CD14-positive monocyte (primary cell): ENCODE data around the gene CHST11. TPM values are rescaled to one million over a fixed set of nuclear protein-coding genes. Genes with fewer than 3 reads are reported as not detected.

Experiments used
- DNase-seq, 3 donors: peaks; one replicate each; pipeline ENCODE4 v3.0.0-alpha.2; 2011 to 2022
- H2AFZ ChIP-seq: 2 replicates; pipeline ENCODE4 v1.6.0; 2012; ENCODE audit warnings: mild to moderate bottlenecking, low read depth, low read length, inconsistent platforms; ENCODE audit not compliant: insufficient read depth, poor library complexity, severe bottlenecking
- H3K27ac ChIP-seq, 2 donors: 1 replicate in 1 of 2; 2 replicates in 1 of 2; pipeline ENCODE4 v1.5.1; 2012 to 2013; ENCODE audit warnings: low read length in 2 of 2, control low read depth in 1 of 2, inconsistent platforms in 1 of 2, low read depth in 1 of 2, mild to moderate bottlenecking in 1 of 2
- H3K27me3 ChIP-seq, 2 donors: one replicate each; pipeline versions ENCODE4 v1.6.0 to v1.6.1; 2011 to 2013; ENCODE audit warnings: low read length in 2 of 2; ENCODE audit not compliant: control insufficient read depth in 2 of 2, insufficient read depth in 2 of 2
- H3K36me3 ChIP-seq, 2 donors: replicated peaks in 1 of 2; 1 replicate in 1 of 2; 2 replicates in 1 of 2; pipeline versions ENCODE4 v1.5.1 to v1.6.1; 2012 to 2013; ENCODE audit warnings: low read length in 2 of 2, control low read depth in 1 of 2, inconsistent platforms in 1 of 2, mild to moderate bottlenecking in 1 of 2; ENCODE audit not compliant: insufficient read depth in 2 of 2, control insufficient read depth in 1 of 2
- H3K4me1 ChIP-seq, 2 donors: 1 replicate in 1 of 2; 2 replicates in 1 of 2; pipeline versions ENCODE4 v1.5.1 to v1.6.1; 2012 to 2013; ENCODE audit warnings: low read length in 2 of 2, control low read depth in 1 of 2, inconsistent platforms in 1 of 2, mild to moderate bottlenecking in 1 of 2, moderate library complexity in 1 of 2; ENCODE audit not compliant: insufficient read depth in 2 of 2, control insufficient read depth in 1 of 2
- H3K4me2 ChIP-seq: replicated peaks from 2 replicates; pipeline ENCODE3; 2012; ENCODE audit warnings: low read length, moderate library complexity, mild to moderate bottlenecking; ENCODE audit not compliant: poor library complexity, severe bottlenecking; ENCODE audit errors: extremely low read depth
- H3K4me3 ChIP-seq, 3 experiments: fragments of 200-600 bp in 1 of 3; sonication (generic) in 1 of 3; replicated peaks in 1 of 3; 1 replicate in 2 of 3; 2 replicates in 1 of 3; pipeline ENCODE4 v1.5.1; 2011 to 2013; ENCODE audit warnings: low read length in 3 of 3, mild to moderate bottlenecking in 3 of 3, control low read depth in 2 of 3, low read depth in 2 of 3, inconsistent platforms in 1 of 3, moderate library complexity in 1 of 3
- H3K79me2 ChIP-seq: 2 replicates; pipeline ENCODE4 v1.6.0; 2012; ENCODE audit warnings: mild to moderate bottlenecking, control low read depth, inconsistent platforms, low read length, moderate library complexity; ENCODE audit not compliant: insufficient read depth
- H3K9ac ChIP-seq: 2 replicates; pipeline ENCODE4 v1.6.0; 2017; ENCODE audit warnings: low read length, mild to moderate bottlenecking; ENCODE audit not compliant: insufficient read depth, poor library complexity, severe bottlenecking
- H3K9me3 ChIP-seq, 2 donors: replicated peaks in 1 of 2; 1 replicate in 1 of 2; 2 replicates in 1 of 2; pipeline versions ENCODE4 v1.5.1 to v1.6.1; 2012 to 2013; ENCODE audit warnings: low read length in 2 of 2, control low read depth in 1 of 2; ENCODE audit not compliant: control insufficient read depth in 1 of 2, insufficient read depth in 1 of 2
- H4K20me1 ChIP-seq: 2 replicates; pipeline ENCODE4 v1.6.0; 2012; ENCODE audit warnings: mild to moderate bottlenecking, low read length, control low read depth, moderate library complexity; ENCODE audit not compliant: insufficient read depth
- H3K27ac Mint-ChIP-seq, 7 donors: one replicate each; pipeline ENCODE4 v1.8.0; 2020; ENCODE audit warnings: mild to moderate bottlenecking in 7 of 7, mixed read lengths in 7 of 7, moderate library complexity in 6 of 7, inconsistent platforms in 2 of 7
- H3K27me3 Mint-ChIP-seq, 3 donors: one replicate each; pipeline ENCODE4 v1.8.0; 2021 to 2022; ENCODE audit warnings: low read depth in 3 of 3, mild to moderate bottlenecking in 3 of 3, mixed read lengths in 3 of 3, moderate library complexity in 3 of 3, inconsistent platforms in 1 of 3
- H3K36me3 Mint-ChIP-seq, 2 donors: one replicate each; pipeline ENCODE4 v1.8.0; 2020; ENCODE audit warnings: mixed read lengths in 2 of 2, inconsistent platforms in 1 of 2, mild to moderate bottlenecking in 1 of 2
- H3K4me1 Mint-ChIP-seq: one replicate; pipeline ENCODE4 v1.8.0; 2020; ENCODE audit warnings: mild to moderate bottlenecking, mixed read lengths
- H3K4me3 Mint-ChIP-seq, 2 donors: one replicate each; pipeline ENCODE4 v1.8.0; 2020; ENCODE audit warnings: mild to moderate bottlenecking in 2 of 2, mixed read lengths in 2 of 2, moderate library complexity in 1 of 2
- H3K9me3 Mint-ChIP-seq, 7 donors: one replicate each; pipeline ENCODE4 v1.8.0; 2020 to 2022; ENCODE audit warnings: mixed read lengths in 7 of 7, mild to moderate bottlenecking in 6 of 7, moderate library complexity in 6 of 7, inconsistent platforms in 2 of 7
- WGBS: methylation state at CpG from one replicate; pipeline ENCODE4 v1.1.5; 2013; ENCODE audit warnings: missing lambda C conversion rate; ENCODE audit not compliant: insufficient coverage; 5-methylcytosine and 5-hydroxymethylcytosine counted together
- intact Hi-C, 2 donors: fragments of 100-400 bp; cut with micrococcal nuclease; formaldehyde crosslinking; loops; one replicate each; pipeline versions ENCODE4 v1.15.0 to v1.15.1; 2023
- polyA plus RNA-seq, 3 donors: library from polyadenylated mRNA; depleted of rRNA in 1 of 3; unstranded in 2 of 3; stranded (reverse) in 1 of 3; fragments of 300-500 nt in 2 of 3; fragments of >200 nt in 1 of 3; fragmentation: Illumina TruSeq in 2 of 3; gene quantifications; 1 replicate in 2 of 3; 2 replicates in 1 of 3; pipeline ENCODE4 v1.2.3, GENCODE V29; 2012 to 2021
- TF ChIP-seq, protein P1 (sequence below): fragments of 200-600 bp; IDR thresholded peaks from one replicate; pipeline ENCODE4 v1.8.0; 2022; ENCODE audit warnings: antibody characterized with exemption, mild to moderate bottlenecking

Gene CHST11
- polyA plus RNA-seq, 3 donors: 44.4 to 66.6 (median 48.4) TPM

DNA sequence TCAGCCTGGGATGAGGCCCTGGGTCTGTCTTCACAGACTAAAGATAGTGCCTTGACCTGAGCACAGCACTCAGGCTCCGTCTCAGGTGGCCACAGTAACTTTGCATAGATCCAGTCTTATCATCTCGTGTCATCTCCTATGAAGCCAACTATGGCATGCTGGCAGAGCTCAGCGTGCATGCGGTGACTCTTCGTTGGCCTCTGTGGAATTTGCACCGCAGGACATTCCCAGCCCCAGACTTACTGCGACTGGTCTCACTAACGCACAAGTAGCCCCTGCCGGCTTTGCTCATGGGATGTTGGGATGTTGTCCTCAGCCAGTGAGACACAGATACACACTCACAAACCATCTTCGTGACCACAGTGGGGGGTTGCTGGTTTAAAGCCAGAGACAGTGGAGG, 199.6 kb downstream of the CHST11 start:
- Mint-ChIP-seq H3K9me3 (no peaks in the 10 kb centered on the region), H3K4me1 (peaks cover 67% of the 10 kb centered on the region), H3K4me3 (no peak overlapping the region), H3K27me3 (no peaks in the 10 kb centered on the region), H3K27ac (peak overlapping the region in 1 of 7 donors; percentile 21), H3K36me3 (peaks cover 33 to 51% of the 10 kb centered on the region in 2 donors)
- Histone ChIP-seq H2AFZ (no peak overlapping the region), H3K9me3 (no peaks in the 10 kb centered on the region), H3K4me2 (no peak overlapping the region), H3K4me3 (no peak overlapping the region), H3K79me2 (peaks cover 96% of the 10 kb centered on the region), H3K27me3 (no peaks in the 10 kb centered on the region), H3K36me3 (peaks cover 0 to 31% of the 10 kb centered on the region in 2 donors), H4K20me1 (peaks cover 46% of the 10 kb centered on the region), H3K9ac (no peak overlapping the region), H3K27ac (peak overlapping the region in 1 of 2 donors; percentile 58), H3K4me1 (peaks cover 41 to 48% of the 10 kb centered on the region in 2 donors)
- 96% methylated on average over 8 of the region's 10 CpGs for WGBS
- intact Hi-C loops: no loop called here
- TF ChIP-seq, protein P1, sequence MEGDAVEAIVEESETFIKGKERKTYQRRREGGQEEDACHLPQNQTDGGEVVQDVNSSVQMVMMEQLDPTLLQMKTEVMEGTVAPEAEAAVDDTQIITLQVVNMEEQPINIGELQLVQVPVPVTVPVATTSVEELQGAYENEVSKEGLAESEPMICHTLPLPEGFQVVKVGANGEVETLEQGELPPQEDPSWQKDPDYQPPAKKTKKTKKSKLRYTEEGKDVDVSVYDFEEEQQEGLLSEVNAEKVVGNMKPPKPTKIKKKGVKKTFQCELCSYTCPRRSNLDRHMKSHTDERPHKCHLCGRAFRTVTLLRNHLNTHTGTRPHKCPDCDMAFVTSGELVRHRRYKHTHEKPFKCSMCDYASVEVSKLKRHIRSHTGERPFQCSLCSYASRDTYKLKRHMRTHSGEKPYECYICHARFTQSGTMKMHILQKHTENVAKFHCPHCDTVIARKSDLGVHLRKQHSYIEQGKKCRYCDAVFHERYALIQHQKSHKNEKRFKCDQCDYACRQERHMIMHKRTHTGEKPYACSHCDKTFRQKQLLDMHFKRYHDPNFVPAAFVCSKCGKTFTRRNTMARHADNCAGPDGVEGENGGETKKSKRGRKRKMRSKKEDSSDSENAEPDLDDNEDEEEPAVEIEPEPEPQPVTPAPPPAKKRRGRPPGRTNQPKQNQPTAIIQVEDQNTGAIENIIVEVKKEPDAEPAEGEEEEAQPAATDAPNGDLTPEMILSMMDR: no peak
- no peak for DNase-seq

DNA sequence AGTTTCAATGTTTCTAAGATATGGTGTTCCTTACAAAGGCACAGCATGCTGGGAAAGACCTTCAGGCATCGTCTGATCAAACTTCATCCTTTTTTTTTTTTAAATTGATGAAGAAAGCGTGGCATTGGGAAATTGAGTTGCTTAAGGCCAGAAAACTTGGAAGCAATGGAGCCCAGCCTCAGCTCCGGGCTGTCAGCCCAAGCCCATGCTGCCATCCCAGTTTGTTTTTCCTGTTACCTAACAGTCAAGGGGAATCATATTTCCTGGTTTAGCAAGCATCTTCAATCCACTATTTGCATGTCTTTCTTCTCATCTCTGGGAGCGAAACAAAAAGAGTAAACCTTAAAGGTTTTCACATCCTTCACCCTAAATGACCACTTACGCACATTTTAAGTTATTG, 200.2 kb downstream of the CHST11 start:
- 14% methylated on average over 1 of the region's 5 CpGs for WGBS
- peaks cover 33 to 51% of the 10 kb centered on the region in 2 donors for H3K36me3 Mint-ChIP-seq
- TF ChIP-seq, protein P1: no peak
- Histone ChIP-seq H3K27me3 (no peaks in the 10 kb centered on the region), H3K9ac (no peak overlapping the region), H3K36me3 (peaks cover 0 to 35% of the 10 kb centered on the region in 2 donors), H3K4me2 (no peak overlapping the region), H4K20me1 (peaks cover 49% of the 10 kb centered on the region), H3K4me3 (no peak overlapping the region), H3K4me1 (peaks cover 36 to 43% of the 10 kb centered on the region in 2 donors), H3K27ac (peak overlapping the region in 1 of 2 donors; percentile 58), H2AFZ (no peak overlapping the region), H3K9me3 (no peaks in the 10 kb centered on the region), H3K79me2 (peaks cover 96% of the 10 kb centered on the region)
- no peaks in the 10 kb centered on the region for H3K27me3 Mint-ChIP-seq
- peaks cover 64% of the 10 kb centered on the region for H3K4me1 Mint-ChIP-seq
- no peak for DNase-seq
- H3K9me3 Mint-ChIP-seq: no peaks in the 10 kb centered on the region
- peak overlapping the region in 1 of 7 donors; percentile 60 for H3K27ac Mint-ChIP-seq
- no peak overlapping the region for H3K4me3 Mint-ChIP-seq
- intact Hi-C loops: no loop called here
